Gastrocnemius medialis (tissue), 4 donors: ENCODE measurements around the gene TMEM45B. TPM values are rescaled to one million over a fixed set of nuclear protein-coding genes. Genes with fewer than 3 reads are reported as not detected.

ENCODE experiments used
- ATAC-seq, 2 donors: fragments of 150-250 bp; one replicate each; pipeline ENCODE4 v1.9.1; 2016
- DNase-seq, 2 donors: peaks; one replicate each; pipeline ENCODE4 v3.0.0-alpha.2; 2019
- H3K27ac ChIP-seq, 4 donors: fragments of 200-600 bp; sonication (generic); 1 replicate in 1 of 4; 2 replicates in 3 of 4; pipeline ENCODE4 v1.5.1; 2016 to 2018; ENCODE audit warnings: mild to moderate bottlenecking in 2 of 4, moderate library complexity in 1 of 4
- H3K27me3 ChIP-seq, 3 donors: fragments of 200-600 bp; sonication (generic) in 2 of 3; 1 replicate in 1 of 3; 2 replicates in 2 of 3; pipeline versions ENCODE4 v1.5.1 to v1.6.0; 2016 to 2019; ENCODE audit warnings: mild to moderate bottlenecking in 1 of 3, moderate library complexity in 1 of 3
- H3K36me3 ChIP-seq, 2 donors: fragments of 200-600 bp; sonication (generic) in 1 of 2; one replicate each; pipeline ENCODE4 v1.5.1; 2017 to 2018
- H3K4me1 ChIP-seq, 2 donors: fragments of 200-600 bp; sonication (generic) in 1 of 2; one replicate each; pipeline ENCODE4 v1.5.1; 2016 to 2017; ENCODE audit warnings: mild to moderate bottlenecking in 2 of 2
- H3K4me3 ChIP-seq, 4 donors: fragments of 200-600 bp; sonication (generic) in 3 of 4; 1 replicate in 1 of 4; 2 replicates in 3 of 4; pipeline ENCODE4 v1.5.1; 2016 to 2019; ENCODE audit warnings: mild to moderate bottlenecking in 2 of 4
- H3K9me3 ChIP-seq, 3 donors: fragments of 200-600 bp; sonication (generic) in 2 of 3; 1 replicate in 1 of 3; 2 replicates in 2 of 3; pipeline ENCODE4 v1.5.1; 2016 to 2019
- POLR2A ChIP-seq, 2 donors: fragments of 450-650 bp; IDR thresholded peaks; one replicate each; pipeline ENCODE4 v1.6.1; 2017; ENCODE audit warnings: antibody characterized with exemption in 2 of 2, mild to moderate bottlenecking in 2 of 2, moderate library complexity in 2 of 2
- in situ Hi-C, 4 donors: fragments of 200-750 bp; cut with MboI; loops; one replicate each; pipeline versions ENCODE4 v1.15.0 to v1.8.0; 2017; ENCODE audit warnings: low sequenced_read_pairs in 4 of 4
- intact Hi-C: fragments of 100-400 bp; cut with DNase I; formaldehyde crosslinking; loops from one replicate; pipeline ENCODE4 v1.15.1; 2023; ENCODE audit warnings: low total_unique reads
- total RNA-seq, 4 donors: library from RNA; depleted of rRNA; stranded (reverse); fragments of >200 nt; gene quantifications; one replicate each; pipeline versions ENCODE4 v1.1.0 to v1.2.3, GENCODE V29; 2016
- TF ChIP-seq, protein P1 (sequence below), 5 experiments: fragments of 450-650 bp in 3 of 5; fragments of 200-600 bp in 2 of 5; sonication (generic) in 2 of 5; IDR thresholded peaks in 4 of 5; conservative IDR thresholded peaks in 1 of 5; 1 replicate in 4 of 5; 2 replicates in 1 of 5; pipeline ENCODE4 v1.5.1; 2016 to 2019; ENCODE audit warnings: antibody characterized with exemption in 5 of 5, mild to moderate bottlenecking in 3 of 5, moderate library complexity in 3 of 5

The TMEM45B gene
- total RNA-seq, 4 donors from 2014 or later = 1.0 TPM; not detected in 3

DNA sequence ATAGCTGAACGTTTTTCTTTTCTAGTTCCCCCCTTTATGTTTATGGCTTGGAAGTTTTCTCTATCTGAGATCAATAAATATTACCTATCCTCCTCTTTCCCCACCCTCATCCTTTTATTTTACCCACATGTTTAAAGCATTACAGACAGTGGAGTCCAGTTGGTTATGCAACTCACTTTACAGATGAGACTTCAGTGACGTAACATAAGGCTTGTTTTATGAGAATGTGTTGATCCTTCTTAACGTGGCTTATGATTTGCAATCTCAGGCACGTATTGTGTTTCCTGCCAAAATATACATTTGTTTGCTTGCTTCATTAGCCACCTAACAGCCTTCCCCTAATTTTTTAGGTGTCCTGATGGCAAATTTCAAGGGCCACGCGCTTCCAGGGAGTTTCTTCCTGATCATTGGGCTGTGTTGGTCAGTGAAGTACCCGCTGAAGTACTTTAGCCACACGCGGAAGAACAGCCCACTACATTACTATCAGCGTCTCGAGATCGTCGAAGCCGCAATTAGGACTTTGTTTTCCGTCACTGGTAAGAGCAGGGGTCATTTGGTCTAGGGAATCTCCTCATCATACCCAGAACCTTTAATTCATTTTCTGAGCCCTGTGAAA is 36.6 kb downstream of the TMEM45B start:
- ATAC-seq = no peak
- in situ Hi-C loops (no loop called here), intact Hi-C loops (no loop called here)
- TF ChIP-seq POLR2A (IDR thresholded peaks at IDR 0.05) = no peak
- TF ChIP-seq, protein P1, sequence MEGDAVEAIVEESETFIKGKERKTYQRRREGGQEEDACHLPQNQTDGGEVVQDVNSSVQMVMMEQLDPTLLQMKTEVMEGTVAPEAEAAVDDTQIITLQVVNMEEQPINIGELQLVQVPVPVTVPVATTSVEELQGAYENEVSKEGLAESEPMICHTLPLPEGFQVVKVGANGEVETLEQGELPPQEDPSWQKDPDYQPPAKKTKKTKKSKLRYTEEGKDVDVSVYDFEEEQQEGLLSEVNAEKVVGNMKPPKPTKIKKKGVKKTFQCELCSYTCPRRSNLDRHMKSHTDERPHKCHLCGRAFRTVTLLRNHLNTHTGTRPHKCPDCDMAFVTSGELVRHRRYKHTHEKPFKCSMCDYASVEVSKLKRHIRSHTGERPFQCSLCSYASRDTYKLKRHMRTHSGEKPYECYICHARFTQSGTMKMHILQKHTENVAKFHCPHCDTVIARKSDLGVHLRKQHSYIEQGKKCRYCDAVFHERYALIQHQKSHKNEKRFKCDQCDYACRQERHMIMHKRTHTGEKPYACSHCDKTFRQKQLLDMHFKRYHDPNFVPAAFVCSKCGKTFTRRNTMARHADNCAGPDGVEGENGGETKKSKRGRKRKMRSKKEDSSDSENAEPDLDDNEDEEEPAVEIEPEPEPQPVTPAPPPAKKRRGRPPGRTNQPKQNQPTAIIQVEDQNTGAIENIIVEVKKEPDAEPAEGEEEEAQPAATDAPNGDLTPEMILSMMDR (IDR thresholded peaks at IDR 0.05 in 4 of 5, conservative IDR thresholded peaks at IDR 0.05 in 1 of 5) = no peak
- no peak for DNase-seq
- Histone ChIP-seq H3K27ac (no peak overlapping the region), H3K4me3 (no peak overlapping the region), H3K27me3 (no peaks in the 10 kb centered on the region), H3K9me3 (no peaks in the 10 kb centered on the region), H3K36me3 (no peaks in the 10 kb centered on the region), H3K4me1 (no peaks in the 10 kb centered on the region)

DNA sequence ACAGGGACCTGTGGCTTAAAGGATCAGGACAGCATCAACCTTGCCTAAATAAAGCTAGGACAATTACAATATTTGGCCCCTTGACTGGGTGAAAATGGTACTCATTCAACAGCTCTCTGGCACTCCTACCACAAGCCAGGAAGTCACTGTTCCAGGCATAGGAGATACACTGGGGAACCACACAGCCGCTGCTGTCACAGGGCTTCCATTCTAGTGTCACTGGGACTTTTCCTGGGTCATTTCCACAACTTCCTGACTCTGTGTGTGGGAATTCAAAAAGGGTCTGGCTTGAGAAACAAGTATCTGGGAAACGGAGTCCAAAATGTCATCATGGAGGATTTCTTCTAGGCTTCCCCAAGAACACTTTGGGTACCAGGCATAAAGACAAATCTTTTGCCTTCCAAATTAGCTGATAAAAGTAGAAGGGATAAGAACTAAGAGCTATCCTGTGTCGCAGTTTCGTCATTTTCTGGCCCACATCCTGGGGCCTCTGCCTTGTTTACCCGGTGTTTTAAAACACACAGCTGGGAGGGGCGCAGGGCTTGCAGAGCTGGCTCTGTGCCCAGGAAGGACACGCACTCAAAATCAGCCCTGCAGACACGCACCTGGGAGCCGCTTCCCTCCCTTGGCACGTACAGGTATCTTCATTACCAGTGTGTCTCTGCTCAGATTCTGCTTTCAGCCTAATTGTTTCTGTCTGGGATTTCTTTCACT is 38.0 kb downstream of the TMEM45B start:
- no peaks in the 10 kb centered on the region for H3K27me3 ChIP-seq
- ATAC-seq = no peak
- peaks cover 0 to 8% of the 10 kb centered on the region in 2 donors for H3K36me3 ChIP-seq
- no peaks in the 10 kb centered on the region for H3K4me1 ChIP-seq
- H3K4me3 ChIP-seq = no peak overlapping the region
- H3K9me3 ChIP-seq = no peaks in the 10 kb centered on the region
- in situ Hi-C loops = no loop called here
- H3K27ac ChIP-seq = no peak overlapping the region
- peak in 1 of 2 donors; percentile 19 for DNase-seq
- TF ChIP-seq, protein P1 (IDR thresholded peaks at IDR 0.05 in 4 of 5, conservative IDR thresholded peaks at IDR 0.05 in 1 of 5) = no peak
- TF ChIP-seq POLR2A (IDR thresholded peaks at IDR 0.05) = no peak
- intact Hi-C loops = no loop called here

DNA sequence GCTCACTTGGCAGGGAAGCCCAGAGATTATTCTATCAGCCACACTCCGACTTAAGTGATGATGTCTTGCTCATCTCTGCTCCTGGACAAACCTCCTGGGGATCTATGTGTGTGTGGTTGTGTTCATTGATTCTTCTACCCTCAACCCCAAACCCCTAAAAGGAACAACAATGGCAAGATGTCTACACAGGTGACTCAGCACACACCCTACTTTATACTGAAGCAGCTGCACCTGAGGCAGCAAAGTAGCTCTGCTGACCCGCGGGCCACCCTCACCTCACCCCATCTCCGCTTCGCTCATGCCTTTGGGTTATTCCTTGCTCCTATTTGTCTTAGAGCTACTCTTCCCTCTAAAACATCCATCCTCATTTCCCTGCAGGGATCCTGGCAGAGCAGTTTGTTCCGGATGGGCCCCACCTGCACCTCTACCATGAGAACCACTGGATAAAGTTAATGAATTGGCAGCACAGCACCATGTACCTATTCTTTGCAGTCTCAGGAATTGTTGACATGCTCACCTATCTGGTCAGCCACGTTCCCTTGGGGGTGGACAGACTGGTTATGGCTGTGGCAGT is 38.7 kb downstream of the TMEM45B start:
- Histone ChIP-seq H3K27ac (no peak overlapping the region), H3K4me3 (no peak overlapping the region), H3K36me3 (peaks cover 0 to 11% of the 10 kb centered on the region in 2 donors), H3K27me3 (no peaks in the 10 kb centered on the region), H3K9me3 (no peaks in the 10 kb centered on the region), H3K4me1 (no peaks in the 10 kb centered on the region)
- in situ Hi-C loops (no loop called here), intact Hi-C loops (no loop called here)
- TF ChIP-seq, protein P1 (IDR thresholded peaks at IDR 0.05 in 4 of 5, conservative IDR thresholded peaks at IDR 0.05 in 1 of 5) = no peak
- no peak for TF ChIP-seq POLR2A (IDR thresholded peaks at IDR 0.05)
- ATAC-seq (no peak), DNase-seq (no peak)

DNA sequence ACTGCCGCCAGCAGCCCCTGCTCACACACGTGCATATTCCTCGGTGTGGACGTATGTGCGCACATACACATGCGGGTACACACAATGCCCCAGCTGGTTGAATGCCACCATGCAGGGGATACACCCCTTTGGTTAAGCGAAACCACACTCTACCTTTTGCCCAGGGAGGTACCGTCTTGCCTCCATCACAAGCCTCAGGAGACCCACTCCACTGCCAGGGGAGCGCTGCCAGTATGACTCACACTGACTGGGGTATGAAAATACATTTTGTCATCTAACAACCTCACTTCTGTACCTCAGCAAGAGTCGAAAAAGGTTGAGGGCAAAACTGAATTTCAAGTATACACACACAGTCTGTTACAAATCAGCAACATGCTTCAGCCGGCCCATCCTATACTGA is 39.4 kb downstream of the TMEM45B start:
- Histone ChIP-seq H3K4me1 (no peaks in the 10 kb centered on the region), H3K9me3 (no peaks in the 10 kb centered on the region), H3K27ac (no peak overlapping the region), H3K4me3 (no peak overlapping the region), H3K36me3 (peaks cover 0 to 19% of the 10 kb centered on the region in 2 donors), H3K27me3 (no peaks in the 10 kb centered on the region)
- DNase-seq (no peak), ATAC-seq (no peak)
- intact Hi-C loops = no loop called here
- in situ Hi-C loops = no loop called here
- no peak for TF ChIP-seq POLR2A (IDR thresholded peaks at IDR 0.05)
- TF ChIP-seq, protein P1 (IDR thresholded peaks at IDR 0.05 in 4 of 5, conservative IDR thresholded peaks at IDR 0.05 in 1 of 5) = no peak
